ENCODE measurements around the gene FSHR.

DNA sequence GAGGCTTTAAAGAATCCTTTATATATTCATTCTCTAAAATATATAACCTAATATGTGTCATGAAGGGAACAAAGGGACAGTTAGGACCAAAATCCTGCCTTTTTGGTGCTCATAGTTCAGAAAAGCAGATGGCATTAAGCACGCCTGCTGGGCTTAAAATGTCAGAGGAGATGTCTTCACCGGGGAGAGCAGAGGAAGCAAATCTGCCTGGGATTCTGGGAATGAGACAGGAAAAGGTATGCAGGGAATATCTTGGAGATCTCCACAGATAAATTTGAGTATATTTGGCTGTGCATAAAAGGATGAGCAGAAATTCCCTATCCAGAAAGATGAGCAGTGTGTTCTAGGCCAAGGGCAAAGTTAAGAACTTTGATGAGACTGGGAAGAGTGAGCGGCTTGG lies 45.5 kb downstream of the FSHR start:
- no peak for TF ChIP-seq POLR2A (IDR thresholded peaks at IDR 0.05)
- TF ChIP-seq, protein P1, sequence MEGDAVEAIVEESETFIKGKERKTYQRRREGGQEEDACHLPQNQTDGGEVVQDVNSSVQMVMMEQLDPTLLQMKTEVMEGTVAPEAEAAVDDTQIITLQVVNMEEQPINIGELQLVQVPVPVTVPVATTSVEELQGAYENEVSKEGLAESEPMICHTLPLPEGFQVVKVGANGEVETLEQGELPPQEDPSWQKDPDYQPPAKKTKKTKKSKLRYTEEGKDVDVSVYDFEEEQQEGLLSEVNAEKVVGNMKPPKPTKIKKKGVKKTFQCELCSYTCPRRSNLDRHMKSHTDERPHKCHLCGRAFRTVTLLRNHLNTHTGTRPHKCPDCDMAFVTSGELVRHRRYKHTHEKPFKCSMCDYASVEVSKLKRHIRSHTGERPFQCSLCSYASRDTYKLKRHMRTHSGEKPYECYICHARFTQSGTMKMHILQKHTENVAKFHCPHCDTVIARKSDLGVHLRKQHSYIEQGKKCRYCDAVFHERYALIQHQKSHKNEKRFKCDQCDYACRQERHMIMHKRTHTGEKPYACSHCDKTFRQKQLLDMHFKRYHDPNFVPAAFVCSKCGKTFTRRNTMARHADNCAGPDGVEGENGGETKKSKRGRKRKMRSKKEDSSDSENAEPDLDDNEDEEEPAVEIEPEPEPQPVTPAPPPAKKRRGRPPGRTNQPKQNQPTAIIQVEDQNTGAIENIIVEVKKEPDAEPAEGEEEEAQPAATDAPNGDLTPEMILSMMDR (IDR thresholded peaks at IDR 0.05), result no peak

All from adrenal gland (tissue), 5 donors.